HS-5 (cell line): Measurements from ENCODE around the gene SLC5A1.
A peak's percentile ranks its signal among the peaks of the same experiment; 100 is the strongest.

Source experiments
- DNase-seq: peaks from one replicate; pipeline ENCODE4 v3.0.0-alpha.2; 2012; ENCODE audit warnings: low read depth

Gene SLC5A1

DNA sequence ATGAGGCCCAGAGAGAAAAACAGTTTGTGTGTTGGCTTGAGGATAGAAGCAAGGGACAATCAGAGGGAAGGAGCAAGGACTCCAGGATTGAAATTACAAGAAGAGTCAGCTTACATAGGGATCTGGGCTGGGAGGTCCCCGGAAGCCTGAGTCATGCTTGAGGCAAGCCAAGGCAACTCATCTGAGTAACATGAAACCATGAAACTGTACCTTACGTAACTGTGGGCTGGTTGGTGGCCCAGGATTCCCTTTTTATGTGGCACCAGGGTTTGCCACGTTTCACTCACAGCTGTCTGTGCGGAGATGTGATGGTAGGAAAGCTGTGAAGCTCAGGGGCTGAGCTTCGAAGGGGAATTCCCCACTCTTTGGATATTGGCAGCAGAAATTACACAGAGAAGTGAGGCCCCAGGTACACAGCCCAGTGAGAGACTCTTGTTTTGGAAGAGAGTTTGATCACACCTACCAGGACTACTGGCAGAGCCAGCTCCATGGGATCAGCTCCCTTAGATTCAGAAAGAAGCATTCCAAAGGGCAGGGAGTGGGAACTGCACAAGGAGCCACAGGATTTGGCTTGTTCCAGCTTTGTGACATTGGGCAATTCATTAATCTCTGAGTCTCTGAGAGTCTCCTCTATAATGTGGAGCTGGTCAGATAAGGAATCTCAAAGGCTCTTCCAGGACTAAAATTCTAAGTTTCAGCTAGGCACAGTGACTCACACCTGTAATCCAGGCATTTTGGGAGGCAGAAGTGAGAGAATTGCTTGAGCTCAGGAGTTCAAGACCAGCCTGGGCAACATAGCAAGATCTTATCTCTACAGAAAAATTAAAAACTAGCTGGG is 7.8 kb downstream of the SLC5A1 start:
- DNase-seq = peak; percentile 72

- no peak for DNase-seq
These were observed 9.2 kb downstream of the SLC5A1 start for GRCh38 chr22:32052244-32052643.

DNA sequence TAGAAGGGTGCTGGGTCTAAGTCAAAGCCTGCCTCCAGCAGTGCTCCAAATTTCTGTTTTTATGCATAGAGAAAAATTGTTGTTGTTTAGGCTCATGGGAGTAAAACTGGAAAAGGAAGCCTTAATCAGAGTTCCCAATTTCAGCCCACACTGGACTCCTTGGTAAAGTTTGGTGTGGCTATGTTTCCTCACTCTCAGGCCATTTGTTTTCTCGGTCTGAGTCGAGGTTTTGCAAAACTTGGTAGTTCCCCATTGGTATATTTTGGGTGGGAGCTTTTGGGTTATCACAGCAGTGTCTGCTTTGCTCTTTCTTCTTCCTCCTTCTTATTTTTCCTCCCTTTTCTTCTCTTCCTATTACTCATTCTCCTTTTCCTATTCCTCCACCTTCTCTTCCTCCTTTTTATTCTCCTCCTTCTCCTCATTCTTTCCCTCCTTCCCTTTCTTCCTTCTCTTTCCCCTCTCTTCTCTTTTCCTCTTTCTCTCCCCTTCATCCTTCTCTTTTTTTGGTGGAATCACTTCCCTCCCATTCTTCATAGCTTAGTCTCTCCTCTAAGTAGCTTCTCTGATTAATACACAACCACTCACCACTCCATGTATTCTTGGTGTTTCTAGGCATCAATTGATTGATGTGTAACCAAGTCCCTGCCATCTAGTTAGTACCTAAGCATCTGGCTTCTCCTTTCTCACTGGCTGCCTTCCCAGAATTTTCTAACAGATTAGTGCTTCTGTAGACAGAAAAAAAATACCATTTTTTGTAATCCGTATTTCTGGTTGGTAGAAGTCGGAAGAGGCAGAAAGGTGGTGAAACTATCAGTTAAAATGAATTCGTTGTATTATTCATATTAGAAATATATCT is 10.1 kb downstream of the SLC5A1 start:
- no peak for DNase-seq

GRCh38 chr22:32055069-32055468 is 12.0 kb downstream of the SLC5A1 start:
- no peak for DNase-seq

DNA sequence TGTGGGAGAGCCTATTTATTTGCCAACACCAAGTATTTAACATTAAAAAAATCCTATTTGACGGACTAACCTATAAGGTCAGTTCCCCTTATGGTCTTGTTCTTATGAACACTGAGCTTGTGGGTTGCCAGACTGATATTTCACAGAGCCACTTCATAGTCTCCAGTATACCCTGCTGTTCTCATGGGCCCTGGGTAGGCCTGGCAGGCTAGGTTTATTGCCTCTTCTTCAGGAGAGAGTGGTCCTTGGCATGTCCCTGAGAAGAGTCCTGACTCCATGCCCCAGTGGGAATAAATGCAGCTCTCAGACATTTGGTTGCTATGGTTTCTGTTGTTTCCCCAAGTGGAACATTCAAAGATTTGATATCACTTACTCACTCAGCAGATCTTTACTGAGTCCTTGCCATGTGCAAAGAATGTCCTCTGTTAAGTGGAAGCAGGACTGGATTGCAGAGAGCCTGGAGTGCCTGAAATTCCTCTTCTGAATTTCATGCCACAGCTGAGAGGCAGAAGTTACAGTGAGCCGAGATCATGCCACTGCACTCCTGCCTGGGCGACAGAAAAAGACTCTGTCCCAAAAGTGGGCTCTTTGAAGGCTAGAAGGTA is 15.7 kb downstream of the SLC5A1 start:
- no peak for DNase-seq

- DNase-seq = no peak
These were observed 16.4 kb downstream of the SLC5A1 start for GRCh38 chr22:32059426-32059825.

DNA sequence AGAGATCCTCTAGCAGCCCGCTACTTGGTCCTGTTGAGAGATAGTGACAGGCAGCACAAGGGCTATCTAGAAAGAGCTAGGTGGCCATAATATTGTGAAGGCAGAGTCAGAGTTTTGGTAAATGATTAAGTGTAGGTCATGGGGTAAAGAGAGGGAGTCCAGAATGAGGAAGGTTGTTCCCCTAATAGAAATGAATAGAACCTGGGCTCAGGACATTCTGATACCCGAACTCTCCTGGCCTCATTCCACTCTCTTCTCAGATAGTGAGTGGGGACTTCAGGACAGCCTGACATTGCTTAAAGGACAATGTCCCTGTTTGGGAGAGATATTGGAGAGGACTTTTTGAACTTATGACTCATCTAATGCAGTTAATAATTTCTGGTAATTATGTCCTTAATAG is 20.6 kb downstream of the SLC5A1 start:
- DNase-seq = no peak

GRCh38 chr22:32066820-32067219 is 23.8 kb downstream of the SLC5A1 start:
- DNase-seq = no peak

- no peak for DNase-seq
These were observed 24.6 kb downstream of the SLC5A1 start for GRCh38 chr22:32067613-32068012.

- no peak for DNase-seq
These were observed 26.7 kb downstream of the SLC5A1 start for GRCh38 chr22:32069579-32070372.

GRCh38 chr22:32073262-32073661 is 30.2 kb downstream of the SLC5A1 start:
- no peak for DNase-seq

GRCh38 chr22:32073823-32074380 is 30.8 kb downstream of the SLC5A1 start:
- no peak for DNase-seq

GRCh38 chr22:32075997-32076760 is 33.1 kb downstream of the SLC5A1 start:
- DNase-seq = no peak

DNA sequence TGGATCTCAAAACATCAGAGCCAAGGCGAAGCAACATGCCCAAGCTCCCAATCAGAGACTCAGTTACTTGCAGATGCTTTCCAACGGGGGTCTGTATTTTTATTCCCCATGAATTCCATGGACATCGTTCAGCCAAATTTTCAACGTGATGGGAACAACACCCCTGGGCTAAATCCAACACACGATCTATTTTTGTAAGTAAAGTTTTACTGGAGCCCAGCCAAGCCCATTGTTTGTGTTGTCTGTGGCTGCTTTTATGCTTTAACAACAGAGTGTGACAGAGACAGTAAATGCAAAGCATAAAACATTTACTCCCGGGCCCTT is 33.7 kb downstream of the SLC5A1 start:
- no peak for DNase-seq

GRCh38 chr22:32077151-32077550 is 34.1 kb downstream of the SLC5A1 start:
- no peak for DNase-seq

GRCh38 chr22:32079130-32080089 is 36.3 kb downstream of the SLC5A1 start:
- DNase-seq = peak; percentile 59

- peak; percentile 23 for DNase-seq
These were observed 37.8 kb downstream of the SLC5A1 start for GRCh38 chr22:32080904-32081303.

- DNase-seq = no peak
These were observed 39.3 kb downstream of the SLC5A1 start for GRCh38 chr22:32082331-32082730.

DNA sequence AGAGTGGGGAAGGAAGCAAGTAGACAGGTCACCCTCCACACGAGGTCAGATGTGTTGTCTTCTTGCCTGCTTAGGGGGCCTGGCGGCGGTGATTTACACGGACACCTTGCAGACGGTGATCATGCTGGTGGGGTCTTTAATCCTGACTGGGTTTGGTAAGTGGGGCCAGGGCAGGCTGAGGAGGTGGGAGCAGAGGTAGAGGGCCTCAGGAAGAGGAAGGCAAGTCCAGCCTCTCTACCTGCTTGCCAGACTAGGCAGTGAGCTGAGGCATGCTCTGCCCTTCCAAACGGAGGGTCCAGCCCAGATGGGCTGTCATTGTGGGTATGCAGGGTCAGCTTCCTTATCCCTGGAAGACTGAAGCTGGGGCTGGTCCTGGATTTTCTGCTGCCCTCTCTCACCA is 39.9 kb downstream of the SLC5A1 start:
- DNase-seq = no peak

DNA sequence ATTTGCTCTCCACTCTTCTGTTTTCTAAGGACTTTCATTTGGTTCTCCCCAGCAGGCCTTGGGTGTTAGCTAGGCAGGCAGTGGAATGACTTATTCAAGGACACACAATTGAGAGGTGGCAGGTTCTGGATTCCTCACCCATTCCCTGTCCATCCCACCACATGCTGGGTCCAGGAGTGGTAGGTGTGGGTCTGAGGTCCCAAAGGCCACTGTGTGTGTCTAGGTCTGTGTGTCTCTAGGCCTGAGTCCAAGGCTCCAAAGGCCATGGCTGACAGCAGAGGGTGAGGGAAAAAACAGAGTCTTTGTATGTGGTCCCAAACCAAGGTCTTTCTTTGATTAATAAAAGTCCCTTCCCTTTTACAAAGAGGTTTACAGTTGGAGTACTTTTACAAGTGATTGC is 40.8 kb downstream of the SLC5A1 start:
- DNase-seq = no peak
